IPS DF 6.9 (cell line): Measurements from ENCODE around the gene UBE3D.
"Not testable (repeated sequence)": the region's sequence is repeated elsewhere in the genome, so short reads cannot be mapped to it uniquely, and the experiment has no call there.

Experiments used
- DNase-seq: peaks from one replicate; pipeline ENCODE4 v3.0.0-alpha.2; 2013; ENCODE audit warnings: low read depth, low spot score
- H3K27ac ChIP-seq: one replicate; pipeline ENCODE4 v1.5.1; 2013; ENCODE audit warnings: low read length, control low read depth
- H3K27me3 ChIP-seq: 2 replicates; pipeline ENCODE4 v1.6.1; 2013; ENCODE audit warnings: mild to moderate bottlenecking, low read length; ENCODE audit not compliant: control insufficient read depth, insufficient read depth
- H3K36me3 ChIP-seq: 2 replicates; pipeline ENCODE4 v1.6.1; 2013; ENCODE audit warnings: low read length; ENCODE audit not compliant: control insufficient read depth, insufficient read depth
- H3K4me1 ChIP-seq: 2 replicates; pipeline ENCODE4 v1.6.1; 2013; ENCODE audit warnings: low read length; ENCODE audit not compliant: control insufficient read depth, insufficient read depth
- H3K4me3 ChIP-seq: 2 replicates; pipeline ENCODE4 v1.5.1; 2013; ENCODE audit warnings: mild to moderate bottlenecking, low read length
- H3K9me3 ChIP-seq: 2 replicates; pipeline ENCODE4 v1.6.1; 2013; ENCODE audit warnings: low read length, inconsistent platforms; ENCODE audit not compliant: control insufficient read depth, insufficient read depth
- WGBS: extraction: QIAGEN DNeasy Blood & Tissue Kit; methylation state at CpG from one replicate; pipeline ENCODE4 v1.1.7; 2013; ENCODE audit warnings: mixed read lengths, missing lambda C conversion rate; ENCODE audit not compliant: insufficient read length, insufficient coverage; 5-methylcytosine and 5-hydroxymethylcytosine counted together

UBE3D gene

GRCh38 chr6:82863781-82864180 lies 201.9 kb downstream of the UBE3D start:
- Histone ChIP-seq H3K4me1 (no peaks in the 10 kb centered on the region), H3K27ac (no peak overlapping the region), H3K36me3 (no peaks in the 10 kb centered on the region), H3K4me3 (no peak overlapping the region), H3K27me3 (no peaks in the 10 kb centered on the region), H3K9me3 (no peaks in the 10 kb centered on the region)
- DNase-seq, result no peak

- no peaks in the 10 kb centered on the region for H3K27me3 ChIP-seq
- no peak overlapping the region for H3K4me3 ChIP-seq
- no peak for DNase-seq
- H3K4me1 ChIP-seq, result no peaks in the 10 kb centered on the region
- no CpG with 5 or more reads among the region's 1 CpG for WGBS
- no peaks in the 10 kb centered on the region for H3K9me3 ChIP-seq
- no peaks in the 10 kb centered on the region for H3K36me3 ChIP-seq
- H3K27ac ChIP-seq, result no peak overlapping the region
Measured at GRCh38 chr6:82862543-82862942, 203.1 kb downstream of the UBE3D start.

DNA sequence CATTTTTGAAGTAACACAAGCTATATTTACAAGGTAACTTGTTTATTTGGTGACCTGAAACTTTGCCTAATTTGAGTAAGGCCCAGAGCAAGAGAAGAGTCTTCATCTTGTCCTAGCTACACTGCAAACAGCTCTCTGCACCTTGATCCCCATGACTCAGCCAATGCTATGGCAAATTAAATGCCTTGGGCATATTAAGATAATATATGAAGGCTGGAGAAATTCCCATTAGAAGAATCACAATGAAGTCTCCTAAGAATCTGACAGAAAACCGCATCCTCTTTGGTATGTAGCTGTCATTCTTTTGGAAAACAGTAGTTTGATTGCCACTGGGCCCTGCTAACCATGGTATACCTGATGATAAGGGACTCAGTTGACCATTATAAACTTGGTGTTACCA lies 204.5 kb downstream of the UBE3D start:
- H3K27me3 ChIP-seq, result no peaks in the 10 kb centered on the region
- H3K4me3 ChIP-seq, result no peak overlapping the region
- no peaks in the 10 kb centered on the region for H3K4me1 ChIP-seq
- H3K27ac ChIP-seq, result no peak overlapping the region
- H3K36me3 ChIP-seq, result no peaks in the 10 kb centered on the region
- no peaks in the 10 kb centered on the region for H3K9me3 ChIP-seq
- no peak for DNase-seq
- WGBS, result no CpG with 5 or more reads among the region's 1 CpG

DNA sequence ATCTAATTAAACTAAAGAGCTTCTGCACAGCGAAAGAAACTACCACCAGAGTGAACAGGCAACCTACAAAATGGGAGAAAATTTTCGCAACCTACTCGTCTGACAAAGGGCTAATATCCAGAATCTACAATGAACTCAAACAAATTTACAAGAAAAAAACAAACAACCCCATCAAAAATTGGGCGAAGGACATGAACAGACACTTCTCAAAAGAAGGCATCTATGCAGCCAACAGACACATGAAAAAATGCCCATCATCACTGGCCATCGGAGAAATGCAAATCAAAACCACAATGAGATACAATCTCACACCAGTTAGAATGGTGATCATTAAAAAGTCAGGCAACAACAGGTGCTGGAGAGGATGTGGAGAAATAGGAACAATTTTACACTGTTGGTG lies 209.6 kb downstream of the UBE3D start:
- H3K36me3 ChIP-seq, H3K27ac ChIP-seq, H3K4me1 ChIP-seq, DNase-seq, H3K4me3 ChIP-seq, H3K9me3 ChIP-seq, H3K27me3 ChIP-seq: not testable (repeated sequence)
- no CpG with 5 or more reads among the region's 5 CpGs for WGBS

DNA sequence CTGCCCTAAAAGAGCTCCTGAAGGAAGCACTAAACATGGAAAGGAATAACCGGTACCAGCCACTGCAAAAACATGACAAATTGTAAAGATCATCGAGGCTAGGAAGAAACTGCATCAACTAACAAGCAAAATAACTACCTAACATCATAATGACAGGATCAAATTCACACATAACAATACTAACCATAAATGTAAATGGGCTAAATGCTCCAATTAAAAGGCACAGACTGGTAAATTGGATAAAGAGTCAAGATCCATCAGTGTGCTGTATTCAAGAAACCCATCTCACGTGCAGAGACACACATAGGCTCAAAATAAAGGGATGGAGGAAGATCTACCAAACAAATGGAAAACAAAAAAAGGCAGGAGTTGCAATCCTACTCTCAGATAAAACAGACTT lies 212.7 kb downstream of the UBE3D start:
- WGBS, result no CpG with 5 or more reads among the region's 3 CpGs
- H3K27ac ChIP-seq, H3K36me3 ChIP-seq, H3K9me3 ChIP-seq, H3K27me3 ChIP-seq, H3K4me1 ChIP-seq, H3K4me3 ChIP-seq, DNase-seq: not testable (repeated sequence)

GRCh38 chr6:82843291-82843885 lies 222.3 kb downstream of the UBE3D start:
- no peak overlapping the region for H3K4me3 ChIP-seq
- DNase-seq, result no peak
- H3K27ac ChIP-seq, result no peak overlapping the region
- H3K36me3 ChIP-seq, result no peaks in the 10 kb centered on the region
- no peaks in the 10 kb centered on the region for H3K9me3 ChIP-seq
- no peaks in the 10 kb centered on the region for H3K4me1 ChIP-seq
- no peaks in the 10 kb centered on the region for H3K27me3 ChIP-seq

DNA sequence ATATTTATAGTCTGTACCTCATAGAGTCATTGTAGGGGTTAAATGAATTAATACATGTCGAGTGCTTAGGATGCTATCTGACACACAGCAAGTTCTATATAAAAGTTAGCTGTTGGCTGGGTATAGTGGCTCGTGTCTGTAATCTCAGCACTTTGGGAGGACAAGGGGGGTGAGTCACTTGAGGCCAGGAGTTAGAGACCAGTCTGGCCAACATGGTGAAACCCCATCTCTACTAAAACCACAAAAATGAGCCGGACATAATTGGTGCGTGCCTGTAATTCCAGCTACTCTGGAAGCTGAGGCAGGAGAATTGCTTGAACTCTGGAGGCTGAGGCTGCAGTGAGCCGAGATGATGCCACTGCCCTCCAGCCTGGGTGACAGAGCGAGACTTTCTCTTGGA lies 222.9 kb downstream of the UBE3D start:
- Histone ChIP-seq H3K4me3 (no peak overlapping the region), H3K36me3 (no peaks in the 10 kb centered on the region), H3K9me3 (no peaks in the 10 kb centered on the region), H3K4me1 (no peaks in the 10 kb centered on the region), H3K27me3 (no peaks in the 10 kb centered on the region), H3K27ac (no peak overlapping the region)
- no CpG with 5 or more reads among the region's 6 CpGs for WGBS
- DNase-seq, result no peak
